Cerebellar nuclear complex (tissue), 1 donor: ENCODE measurements around the gene GPC6.
"Not testable (repeated sequence)": the region's sequence is repeated elsewhere in the genome, so short reads cannot be mapped to it uniquely, and the experiment has no call there.

Source experiments
- DNase-seq, 2 experiments: peaks; one replicate each; lab custom pipeline; 2025; lab: John Stamatoyannopoulos, UW

GPC6 gene

DNA sequence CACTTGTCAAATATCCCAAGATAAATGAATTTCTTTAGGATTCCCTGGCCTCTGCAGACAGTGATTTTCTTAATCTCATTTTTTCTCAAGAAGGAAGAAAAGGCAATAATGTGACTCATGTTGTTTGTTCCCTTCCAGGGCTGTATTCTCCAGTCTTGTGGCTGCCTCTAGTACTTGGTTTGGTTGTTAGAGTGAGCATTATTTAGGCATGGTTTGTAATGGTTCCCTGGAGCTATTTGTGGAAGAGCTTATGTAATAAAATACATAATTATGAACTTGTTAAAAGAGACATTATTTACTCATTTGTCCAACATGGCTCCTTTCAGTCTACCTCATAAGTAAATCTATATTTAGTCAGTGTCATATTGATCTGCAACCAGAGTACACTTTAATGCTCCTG, 982.5 kb downstream of the GPC6 start:
- DNase-seq = no peak

DNA sequence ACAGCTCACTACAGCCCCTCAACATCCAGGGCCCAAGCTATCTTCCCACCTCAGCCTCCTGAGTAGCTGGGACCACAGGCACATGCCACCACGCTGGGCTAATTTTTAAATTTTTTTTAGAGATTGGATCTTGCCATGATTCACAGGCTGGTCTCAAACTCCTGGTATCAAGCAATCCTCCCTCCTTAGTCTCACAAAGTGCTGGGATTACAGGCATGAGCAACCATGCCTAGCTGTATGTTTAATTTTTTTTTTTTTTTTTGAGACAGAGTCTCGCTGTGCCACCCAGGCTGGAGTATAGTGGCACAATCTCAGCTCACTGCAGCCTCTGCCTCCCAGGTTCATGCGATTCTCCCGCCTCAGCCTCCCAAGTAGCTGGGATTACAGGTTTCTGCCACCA, 983.3 kb downstream of the GPC6 start:
- not testable (repeated sequence) for DNase-seq

DNA sequence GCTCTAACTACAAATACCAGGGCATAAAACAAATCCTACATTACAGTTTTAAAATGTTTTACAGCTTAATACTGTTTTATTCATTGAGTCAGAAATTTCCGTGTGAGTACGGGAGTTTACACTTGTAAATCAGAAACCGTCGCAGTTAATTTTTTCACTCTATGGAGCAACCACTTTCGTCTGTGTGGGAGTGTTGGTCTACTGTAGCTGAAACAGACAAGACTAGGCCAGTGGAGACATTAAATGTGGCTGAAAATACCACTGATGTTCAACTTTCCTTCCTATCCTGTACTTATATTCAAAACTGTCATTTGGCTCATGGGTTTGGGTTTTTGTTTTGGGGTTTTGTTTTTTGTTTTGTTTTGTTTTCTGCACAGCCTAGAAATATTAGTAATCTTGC, 984.2 kb downstream of the GPC6 start:
- DNase-seq = no peak

DNA sequence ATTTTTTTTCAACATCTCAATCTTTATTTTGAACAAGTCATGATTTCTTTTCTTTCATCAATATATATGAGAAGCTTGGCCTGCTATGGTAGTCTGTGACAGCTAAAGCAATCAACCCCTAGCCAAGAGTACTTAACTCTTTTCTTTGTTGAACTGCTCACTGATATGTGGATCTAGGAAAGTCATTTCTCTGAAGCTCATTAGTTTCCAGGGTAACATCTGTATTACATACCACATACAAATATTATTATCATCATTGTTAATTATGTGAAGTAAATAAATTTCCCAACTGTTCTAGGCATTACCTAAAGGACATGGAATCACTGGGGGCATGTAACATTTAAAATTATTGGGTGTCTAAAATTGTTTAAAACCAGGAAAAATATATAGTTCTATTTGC, 985.6 kb downstream of the GPC6 start:
- DNase-seq = no peak

DNA sequence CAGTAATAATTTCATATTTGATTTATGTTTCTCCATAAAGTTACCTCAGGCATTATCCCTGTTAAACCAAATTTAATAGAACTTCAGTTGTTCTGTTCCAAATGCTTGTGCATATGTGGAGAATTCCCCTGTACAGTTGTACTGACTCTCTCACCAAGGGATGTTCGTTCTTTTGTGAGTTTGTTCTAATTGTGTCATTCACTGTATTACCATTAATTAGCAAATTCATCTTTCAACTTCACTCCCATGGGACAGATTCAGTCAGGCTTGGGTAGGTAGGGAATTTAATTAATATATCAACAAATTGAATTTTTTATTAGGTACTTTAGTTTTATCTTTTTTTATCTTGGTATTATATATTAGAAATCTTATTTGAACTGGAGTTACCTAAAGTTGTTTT, 987.5 kb downstream of the GPC6 start:
- no peak for DNase-seq

DNA sequence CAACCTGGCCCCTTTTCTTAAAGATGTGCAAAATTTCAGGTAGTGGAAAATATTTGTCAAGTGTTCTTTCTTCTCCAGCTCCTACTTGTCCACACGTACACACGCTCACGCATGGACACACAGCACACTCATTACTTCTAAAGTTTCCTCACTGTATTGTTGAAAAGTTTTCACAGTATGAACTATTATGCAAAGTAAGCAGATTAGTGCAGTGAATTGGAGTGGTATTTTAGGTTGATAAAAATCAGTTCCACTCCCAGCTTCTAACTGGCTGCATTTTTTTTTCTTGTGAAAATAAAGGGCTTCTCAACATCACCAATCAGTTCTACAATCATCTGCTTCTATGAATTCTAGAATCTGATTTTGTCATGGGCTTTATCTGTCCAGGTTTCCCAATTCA, 988.4 kb downstream of the GPC6 start:
- no peak for DNase-seq

DNA sequence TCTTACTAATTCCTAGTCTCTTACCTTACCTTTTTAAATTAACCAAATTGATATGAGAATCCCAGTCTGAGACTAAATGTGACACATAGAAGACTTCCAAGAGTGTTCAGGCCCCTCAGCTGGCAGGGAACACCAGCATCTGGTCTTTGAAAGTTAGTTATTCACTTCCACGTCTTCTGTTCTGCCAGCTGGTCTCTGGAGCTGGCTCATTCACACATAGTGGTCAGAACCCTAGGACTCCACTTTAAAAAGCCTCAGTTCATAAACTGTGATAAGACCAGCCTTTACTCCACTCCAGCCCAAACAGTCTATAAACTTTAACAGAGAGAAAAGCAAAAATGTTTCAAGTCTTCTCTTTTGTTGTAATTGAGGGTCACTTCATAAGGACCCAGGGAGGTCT, 989.9 kb downstream of the GPC6 start:
- no peak for DNase-seq

DNA sequence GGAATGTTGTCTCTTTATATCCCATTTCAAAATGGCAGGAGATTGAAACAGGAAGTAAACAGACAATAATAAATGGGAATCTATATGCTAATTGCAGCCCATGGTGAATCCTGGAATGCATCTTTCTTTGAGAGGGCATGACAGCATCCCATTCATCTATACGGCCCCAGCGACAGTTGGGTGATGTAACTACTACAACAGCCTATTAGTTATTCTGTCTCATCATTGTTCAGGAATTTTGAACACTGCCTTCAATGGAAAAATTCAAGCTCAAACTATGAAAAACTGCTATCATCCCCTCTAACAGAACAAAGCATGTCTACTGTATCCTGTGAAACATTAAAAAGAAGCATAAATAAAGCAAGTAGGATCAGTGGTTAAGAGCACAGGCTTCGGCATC, 990.8 kb downstream of the GPC6 start:
- DNase-seq = no peak

DNA sequence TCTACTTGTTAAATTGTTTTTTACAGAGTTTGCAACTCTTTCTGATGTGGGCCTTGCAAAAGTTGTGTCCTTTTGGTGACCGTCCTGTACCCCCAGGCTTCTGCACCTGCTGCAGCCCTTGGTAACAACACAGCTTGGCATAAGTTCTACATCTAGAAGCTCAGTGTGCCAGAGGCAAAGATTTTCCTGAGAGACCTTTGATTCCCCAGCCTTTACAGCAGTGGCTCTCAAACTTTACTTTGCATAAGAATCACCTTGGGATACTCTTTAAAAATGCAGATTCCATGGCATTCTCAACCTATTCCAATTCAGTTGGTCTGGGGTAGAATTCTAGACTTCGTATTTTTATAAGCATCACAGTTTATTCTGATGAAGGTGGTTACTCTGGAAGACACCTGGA, 991.9 kb downstream of the GPC6 start:
- no peak for DNase-seq

DNA sequence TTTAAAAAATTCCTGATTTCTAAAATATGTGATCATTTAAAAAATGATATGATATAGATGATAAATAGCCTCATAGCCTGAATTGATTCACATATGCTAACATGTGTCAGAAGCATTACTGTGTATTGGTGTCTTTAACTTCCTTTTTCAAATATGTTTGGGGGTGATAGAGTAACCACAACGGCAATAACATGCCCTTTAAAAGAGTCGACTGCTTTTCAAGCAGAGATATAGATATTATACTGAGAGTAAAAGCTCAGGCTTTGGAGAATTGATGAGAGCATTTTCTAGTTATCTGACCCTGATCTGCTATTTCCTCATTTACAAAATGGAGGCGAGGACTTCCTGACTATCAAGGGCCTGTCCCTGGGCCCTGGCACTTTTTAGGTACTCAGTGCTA, 992.3 kb downstream of the GPC6 start:
- no peak for DNase-seq

DNA sequence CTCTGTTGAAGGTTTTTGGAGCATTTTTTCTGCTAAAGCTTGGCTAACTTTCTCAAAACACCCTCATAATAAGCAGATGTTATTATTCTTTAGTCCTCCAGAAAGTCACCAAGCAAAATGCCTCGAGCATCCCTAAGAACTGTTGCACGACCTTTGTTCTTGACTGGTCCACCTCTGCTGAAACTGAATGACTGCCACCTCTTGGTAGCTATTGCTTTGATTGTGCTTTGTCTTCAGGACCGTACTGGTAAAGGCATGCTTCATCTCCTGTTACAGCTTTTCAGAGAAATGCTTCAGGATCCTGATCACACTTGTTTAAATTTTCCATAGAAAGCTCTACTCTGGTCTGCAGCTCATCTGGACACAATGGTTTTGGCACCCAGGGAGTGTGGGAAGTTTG, 998.1 kb downstream of the GPC6 start:
- DNase-seq = no peak

DNA sequence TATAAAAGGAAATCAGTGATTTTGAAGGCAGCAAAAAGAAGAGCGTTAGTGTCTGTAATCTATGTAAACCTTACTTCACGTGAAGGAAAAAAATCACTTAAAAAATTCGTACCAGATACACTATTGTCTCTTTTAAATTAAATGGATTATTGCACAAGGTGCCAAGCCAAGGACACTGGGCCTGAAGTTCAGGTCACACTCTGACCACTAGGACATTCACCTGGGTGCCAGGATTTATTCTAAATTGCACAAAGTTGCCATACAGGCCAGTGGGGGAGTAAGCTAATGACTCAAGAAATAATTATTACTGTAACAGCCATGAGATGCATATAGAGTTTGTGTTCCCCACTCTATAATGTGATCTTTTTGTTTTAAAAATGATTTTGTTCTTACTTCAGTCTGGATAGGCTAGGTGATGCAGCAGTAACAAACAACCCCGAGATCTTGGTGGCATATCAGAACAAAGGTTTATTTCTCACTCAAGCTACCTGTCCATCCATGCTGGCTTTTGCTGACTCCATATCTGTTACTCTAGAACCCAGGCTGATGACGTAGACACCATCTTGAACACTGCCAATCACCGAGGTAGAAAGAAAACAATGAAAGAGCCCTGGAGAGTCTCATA, 1000.8 kb downstream of the GPC6 start:
- DNase-seq = no peak

DNA sequence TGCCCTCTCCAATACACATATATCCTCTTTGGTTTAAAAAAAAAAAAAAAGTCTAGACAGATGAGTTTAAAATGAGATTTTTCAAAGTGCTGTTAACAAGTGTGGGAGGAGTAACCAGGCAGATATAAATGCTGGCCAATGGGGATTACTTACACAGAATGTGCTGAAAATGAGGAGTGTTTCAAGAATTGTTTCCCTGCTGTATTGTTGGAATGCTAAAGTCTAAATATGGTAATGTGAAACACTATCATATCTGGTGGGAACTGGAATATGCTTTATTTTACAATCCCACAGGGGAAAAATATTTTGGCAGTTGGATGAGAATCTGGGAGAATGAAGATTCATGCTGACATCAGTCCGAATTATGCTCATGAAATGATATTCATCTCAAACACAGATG, 1002.2 kb downstream of the GPC6 start:
- DNase-seq = no peak

DNA sequence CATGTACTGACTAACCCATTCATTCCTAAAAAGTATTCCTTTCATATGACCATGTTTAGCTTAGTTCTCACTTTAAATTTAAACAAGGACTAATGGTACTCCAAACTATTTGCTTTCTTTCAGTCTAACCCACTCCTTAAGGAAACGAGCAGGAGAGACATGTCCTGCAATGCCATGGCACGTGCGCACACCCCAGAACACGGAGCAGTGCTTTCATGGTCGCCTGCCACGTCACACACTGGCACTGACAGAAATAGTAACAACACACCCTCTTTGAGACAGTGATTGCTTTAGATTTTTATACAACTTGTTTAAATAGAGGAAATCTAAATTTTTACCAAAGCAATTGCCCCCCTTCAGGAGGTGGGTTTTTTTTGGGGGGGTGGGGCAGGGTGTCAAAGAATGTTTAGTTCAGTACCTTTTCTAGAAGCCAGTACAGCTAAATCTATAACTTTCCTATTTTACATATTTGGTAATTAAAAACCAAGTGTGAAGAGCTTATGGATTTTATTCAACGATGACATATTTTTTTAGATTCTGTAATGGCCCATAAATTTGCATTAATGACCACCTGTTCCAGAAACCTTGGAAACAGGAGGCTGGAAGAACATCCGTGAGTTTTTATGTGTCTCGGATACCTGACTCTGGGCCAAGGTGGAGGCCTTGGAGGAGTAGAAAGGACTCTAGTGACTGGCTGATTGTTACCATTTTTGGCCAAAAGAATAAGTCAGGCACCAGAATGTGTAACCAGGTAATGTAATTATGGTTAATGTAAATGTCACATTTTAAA, 1005.7 kb downstream of the GPC6 start:
- no peak for DNase-seq

DNA sequence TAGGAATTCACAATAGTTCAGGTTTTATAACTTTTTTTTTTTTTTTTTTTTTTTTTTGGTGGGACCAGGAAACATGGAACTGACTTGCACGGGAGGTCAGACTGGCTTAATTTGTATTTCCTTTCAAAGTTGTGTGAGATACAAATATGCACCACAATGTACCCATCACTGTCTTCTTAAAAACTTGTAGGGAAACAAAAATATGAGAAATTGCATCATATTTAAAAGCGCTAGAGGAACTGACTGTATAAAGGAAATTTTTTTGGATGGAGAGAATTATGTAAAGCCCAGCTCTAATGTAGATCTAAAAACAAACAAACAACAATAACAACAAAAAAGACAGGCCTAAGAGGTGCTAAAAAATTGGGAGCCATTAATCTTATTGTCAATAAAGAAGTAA, 1006.3 kb downstream of the GPC6 start:
- no peak for DNase-seq

DNA sequence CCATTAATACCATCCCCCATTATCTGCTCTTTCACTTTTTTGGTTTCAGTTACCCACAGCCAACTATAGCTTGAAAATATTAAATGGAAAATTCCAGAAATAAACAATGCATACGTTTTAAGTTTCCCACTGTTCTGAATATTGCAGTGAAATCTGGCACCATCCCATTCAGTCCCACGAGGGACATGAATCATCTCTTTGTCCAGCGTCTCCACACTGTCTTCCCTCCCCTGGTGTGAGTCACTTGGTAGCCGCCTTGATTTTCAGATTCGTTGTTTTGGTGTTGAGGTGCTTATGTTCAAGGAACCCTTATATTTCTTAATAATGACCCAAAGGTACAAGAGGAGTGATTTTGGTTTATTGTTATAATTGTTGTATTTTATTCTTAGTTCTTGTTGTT, 1006.8 kb downstream of the GPC6 start:
- no peak for DNase-seq

DNA sequence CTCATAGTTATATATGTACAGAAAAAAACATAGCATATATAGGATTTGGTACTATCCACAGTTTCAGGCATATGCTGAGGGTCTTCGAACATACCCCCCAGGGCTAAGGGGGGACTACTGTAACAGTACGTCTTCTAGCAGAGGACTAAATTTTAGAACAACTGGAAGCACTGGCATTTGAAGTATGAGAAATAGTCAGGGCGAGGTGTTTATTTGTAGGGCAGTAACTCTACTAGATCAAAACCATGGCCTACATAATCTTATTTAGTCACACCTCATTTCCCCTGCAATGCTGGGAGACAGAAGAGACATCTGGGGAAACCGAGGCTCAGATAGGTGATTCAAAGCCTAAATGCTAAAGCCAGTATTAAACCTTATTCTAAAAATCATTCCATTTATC, 1007.2 kb downstream of the GPC6 start:
- DNase-seq = no peak

DNA sequence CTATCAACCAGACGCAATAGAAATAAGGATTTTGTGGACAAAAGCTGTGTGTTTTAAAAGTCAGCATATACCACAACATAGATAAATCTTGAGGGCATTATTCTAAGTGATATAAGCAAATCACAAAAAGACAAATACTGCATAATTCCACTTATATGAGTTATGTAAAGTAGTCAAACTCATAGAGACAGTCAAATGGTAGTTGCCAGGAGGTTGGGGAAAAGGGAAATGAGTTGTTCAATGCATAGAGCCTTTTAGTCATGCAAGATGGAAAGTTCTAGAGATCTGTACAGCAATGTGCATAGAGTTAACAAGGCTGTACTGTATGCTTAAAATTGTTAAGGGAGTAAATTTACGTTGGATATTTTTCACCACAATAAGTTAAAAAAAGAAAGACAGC, 1008.1 kb downstream of the GPC6 start:
- DNase-seq = no peak

DNA sequence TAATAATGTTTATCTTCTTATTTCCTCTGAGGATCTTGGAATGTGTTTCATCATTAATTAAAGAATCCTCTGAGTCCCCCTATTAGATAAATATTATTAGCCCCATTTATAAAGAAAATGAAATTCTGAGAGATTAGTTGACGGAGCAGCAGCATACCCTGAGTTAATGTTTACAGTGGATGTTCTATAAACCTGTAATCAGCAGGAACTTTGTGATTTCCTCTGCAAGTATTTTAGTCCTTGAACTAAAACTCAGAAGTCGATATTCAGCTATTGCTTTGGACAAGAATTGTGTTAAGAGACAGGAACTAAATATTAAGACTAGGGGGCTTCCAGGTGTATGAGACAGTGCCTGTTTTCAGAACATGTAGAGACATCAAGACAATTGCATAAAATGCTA, 1009.5 kb downstream of the GPC6 start:
- no peak for DNase-seq

DNA sequence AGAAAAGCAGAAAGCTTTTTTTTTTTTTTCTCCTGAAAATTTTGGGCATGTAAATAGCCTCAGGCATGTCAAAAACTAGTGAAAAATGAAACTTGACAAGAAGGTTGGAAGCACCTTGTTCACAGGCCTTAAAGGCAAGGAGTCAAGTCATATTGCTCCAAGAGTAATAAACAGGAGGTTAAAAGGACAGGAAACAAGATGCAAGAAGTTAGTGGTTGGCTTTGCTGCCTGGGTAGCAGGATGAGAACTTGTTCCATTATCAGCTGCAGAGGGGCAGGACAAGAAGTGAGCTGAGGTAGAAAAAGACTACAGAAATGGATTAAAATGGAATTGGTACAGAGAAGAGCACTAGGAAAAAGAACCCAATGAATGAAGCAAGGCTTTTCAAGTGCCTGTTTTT, 1010.3 kb downstream of the GPC6 start:
- no peak for DNase-seq

DNA sequence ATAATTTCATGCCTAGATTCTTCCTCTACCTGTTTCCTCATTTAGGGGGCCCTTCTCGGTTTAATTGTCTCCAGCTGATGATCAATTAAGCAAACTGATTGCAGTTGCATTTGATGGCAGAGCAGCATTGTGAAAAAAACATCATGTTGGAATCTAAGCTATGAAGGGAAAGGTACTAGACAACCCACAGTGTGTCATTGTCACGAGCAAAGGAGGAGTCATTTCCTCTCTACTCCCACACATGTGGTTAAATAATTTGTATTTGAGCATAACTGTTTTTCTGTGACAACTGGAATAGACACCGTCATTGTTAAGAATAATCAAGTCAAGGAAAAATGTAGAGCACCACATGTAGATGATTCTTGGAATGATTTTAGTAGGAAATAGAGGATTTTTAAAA, 1012.5 kb downstream of the GPC6 start:
- no peak for DNase-seq

DNA sequence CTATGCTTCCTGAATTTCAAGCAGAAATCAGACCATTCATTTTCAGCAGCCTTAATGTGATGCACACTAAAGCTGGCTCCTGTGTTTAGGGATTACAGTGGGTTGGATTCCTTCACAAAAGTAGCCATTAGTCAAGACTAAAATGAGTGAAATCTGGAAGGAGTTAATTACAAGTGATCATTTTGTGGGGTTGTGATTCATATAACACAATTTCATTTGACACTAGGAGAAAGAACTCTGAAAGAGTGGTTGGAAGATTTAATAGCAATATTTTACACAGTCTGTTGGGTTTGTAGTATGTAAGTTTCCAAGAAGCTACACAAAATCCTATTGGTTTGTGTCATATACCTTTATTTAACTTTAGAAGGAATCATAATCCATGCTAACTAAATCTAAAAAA, 1015.9 kb downstream of the GPC6 start:
- DNase-seq = no peak

DNA sequence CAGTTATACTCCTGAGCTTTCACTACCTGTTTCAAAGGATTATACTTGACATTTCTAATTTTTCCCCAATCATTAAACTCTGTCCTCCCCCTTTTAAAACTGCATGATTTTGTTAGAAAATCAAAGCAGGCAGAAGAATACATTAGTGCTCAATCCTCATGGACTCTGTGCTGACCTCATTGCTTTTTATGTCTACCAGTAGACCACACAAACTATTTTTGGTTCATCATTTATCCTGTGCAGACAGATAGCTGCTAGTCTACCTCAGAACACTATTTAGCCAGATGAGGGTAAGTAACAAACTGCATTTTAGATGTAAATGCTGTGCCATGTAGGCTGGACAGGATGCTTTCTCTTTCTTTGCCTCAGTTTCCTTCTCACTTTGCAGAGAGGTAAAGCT, 1016.9 kb downstream of the GPC6 start:
- no peak for DNase-seq

DNA sequence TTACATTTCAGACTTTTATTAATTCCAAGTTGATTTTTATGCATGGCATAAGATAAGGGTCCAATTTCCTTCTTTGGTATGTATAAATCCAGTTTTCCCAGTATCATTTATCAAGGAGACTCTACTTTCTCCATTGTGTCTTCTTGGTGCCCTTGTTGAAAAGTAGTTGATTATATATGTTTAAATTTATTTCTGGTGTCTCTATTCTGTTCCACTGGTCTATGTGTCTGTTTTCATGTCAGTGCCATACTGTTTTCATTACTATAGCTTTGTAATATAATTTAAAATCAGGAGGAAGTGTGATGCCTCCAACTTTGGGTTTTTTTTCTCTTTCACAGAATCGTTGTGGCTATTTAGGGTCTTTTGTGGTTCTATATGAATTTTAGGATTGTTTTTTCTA, 1019.9 kb downstream of the GPC6 start:
- no peak for DNase-seq
